ENCODE data around the gene PTH.

Gene PTH

DNA sequence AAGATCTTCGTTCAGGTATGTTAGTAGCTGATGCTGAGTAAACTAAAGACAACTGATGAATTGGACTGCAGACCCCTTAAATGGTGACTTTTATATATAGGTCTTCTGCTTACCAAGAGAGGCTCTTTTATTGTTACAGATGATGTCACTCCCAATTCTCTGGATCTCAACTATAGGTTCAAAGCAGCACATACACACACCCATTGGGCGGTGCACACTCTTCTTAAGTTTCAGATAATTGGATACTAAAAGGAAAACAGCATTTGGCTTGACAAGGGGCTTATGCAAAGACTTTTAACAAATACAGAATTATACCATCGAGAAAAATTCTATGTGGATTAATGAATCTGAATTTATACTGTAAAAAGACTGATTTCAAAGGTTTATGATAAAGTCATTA, at the start of gene PTH:
PTH (minus strand) TSS at position 69 of the 400 bp plus-strand sequence. CDS start 3,142 bp downstream, outside the sequence.
- no peak for DNase-seq (ENCODE audit: low spot score)

DNA sequence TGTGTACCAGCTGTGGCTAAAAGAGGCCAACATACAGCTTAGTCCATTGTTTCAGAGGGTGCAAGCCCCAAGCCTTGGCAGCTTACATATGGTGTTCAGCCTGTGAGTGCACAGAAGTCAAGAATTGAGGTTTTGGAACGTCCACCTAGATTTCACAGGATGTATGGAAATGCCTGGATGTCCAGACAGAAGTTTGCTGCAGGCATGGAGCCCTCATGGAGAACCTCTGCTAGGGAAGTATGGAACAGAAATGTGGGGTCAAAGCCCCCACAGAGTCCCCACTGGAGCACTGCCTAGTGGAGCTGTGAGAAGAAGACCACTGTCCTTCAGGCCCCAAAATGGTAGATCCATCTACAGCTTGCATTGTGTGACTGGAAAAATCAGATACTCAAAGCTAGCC, 42.2 kb upstream of the PTH start:
- DNase-seq (ENCODE audit: low spot score), result no peak

DNA sequence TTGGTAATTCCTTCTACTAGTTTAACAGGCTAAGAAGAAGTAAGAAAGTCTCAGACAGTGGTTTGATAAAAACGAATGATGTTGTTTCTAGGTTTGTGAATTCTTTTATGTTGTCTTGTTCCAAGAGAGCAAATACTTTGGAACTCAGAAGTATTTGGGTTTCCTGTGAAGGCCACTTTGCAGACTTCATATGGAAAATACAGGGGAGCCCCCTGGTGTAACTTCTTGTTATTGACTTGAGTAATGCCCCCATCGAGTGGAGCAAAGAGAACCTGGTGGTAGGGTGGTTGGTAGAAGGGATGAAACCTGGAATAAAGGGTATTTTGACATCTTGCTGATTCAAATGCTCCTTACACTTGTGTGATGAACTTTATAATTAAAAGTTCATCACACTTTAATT, 40.0 kb upstream of the PTH start:
- no peak for DNase-seq (ENCODE audit: low spot score)

DNA sequence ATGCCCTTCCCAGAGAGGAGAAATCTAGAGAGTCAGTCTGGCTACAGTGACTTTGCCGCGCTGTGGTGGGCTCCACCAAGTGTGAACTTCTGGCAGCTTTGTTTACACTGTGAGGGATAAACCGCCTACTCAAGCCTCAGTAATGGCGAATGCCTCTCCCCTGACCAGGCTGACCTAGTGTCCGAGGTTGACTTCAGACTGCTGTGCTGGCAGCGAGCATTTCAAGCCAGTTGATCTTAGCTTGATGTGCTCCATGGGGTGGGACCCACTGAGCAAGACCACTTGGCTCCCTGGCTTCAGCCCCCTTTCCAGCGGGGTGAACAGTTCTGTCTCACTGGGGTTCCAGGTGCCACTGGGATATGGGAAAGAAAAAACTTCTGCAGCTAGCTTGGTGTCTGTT, 38.6 kb upstream of the PTH start:
- no peak for DNase-seq (ENCODE audit: low spot score)

DNA sequence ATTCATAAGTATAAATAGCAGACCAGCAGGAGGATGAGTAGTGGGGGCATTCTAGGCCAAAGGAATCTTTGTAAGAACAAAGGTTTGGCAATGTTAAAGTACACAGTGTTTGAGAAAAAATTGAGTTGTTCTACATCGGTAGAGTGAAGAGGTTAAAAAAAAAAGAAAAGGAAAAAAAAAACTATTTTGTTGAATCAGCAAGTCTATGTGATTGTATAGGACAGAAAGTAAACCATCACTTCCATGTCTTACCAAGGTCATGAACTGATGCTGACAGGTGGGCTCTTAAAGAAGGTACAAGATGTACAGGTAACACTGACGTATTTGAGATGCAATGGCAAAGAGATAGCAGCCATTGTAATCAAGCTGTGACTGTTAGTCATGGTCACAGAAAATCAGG, 29.5 kb upstream of the PTH start:
- no peak for DNase-seq (ENCODE audit: low spot score)

GRCh38 chr11:13503393-13503792, 7.6 kb upstream of the PTH start:
- DNase-seq (ENCODE audit: low spot score), result no peak

DNA sequence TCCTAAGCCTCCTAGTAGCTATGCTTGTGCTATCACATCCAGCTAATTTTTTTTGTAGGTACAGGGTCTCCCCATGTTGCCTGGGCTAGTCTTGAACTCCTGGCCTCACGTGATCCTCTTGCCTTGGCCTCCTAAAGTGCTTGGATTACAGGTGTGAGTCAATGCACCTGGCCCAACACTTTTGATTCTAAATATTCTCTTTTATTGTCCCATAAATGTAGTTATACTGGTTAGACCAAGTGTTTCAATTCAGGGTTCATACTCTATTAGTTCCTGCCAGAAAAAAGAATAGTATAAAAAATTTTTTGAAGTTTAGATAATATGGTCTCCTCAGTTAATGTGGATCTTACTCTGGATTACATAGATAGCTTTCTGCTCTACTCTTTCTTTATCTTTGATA, 6.7 kb upstream of the PTH start:
- DNase-seq (ENCODE audit: low spot score), result no peak

DNA sequence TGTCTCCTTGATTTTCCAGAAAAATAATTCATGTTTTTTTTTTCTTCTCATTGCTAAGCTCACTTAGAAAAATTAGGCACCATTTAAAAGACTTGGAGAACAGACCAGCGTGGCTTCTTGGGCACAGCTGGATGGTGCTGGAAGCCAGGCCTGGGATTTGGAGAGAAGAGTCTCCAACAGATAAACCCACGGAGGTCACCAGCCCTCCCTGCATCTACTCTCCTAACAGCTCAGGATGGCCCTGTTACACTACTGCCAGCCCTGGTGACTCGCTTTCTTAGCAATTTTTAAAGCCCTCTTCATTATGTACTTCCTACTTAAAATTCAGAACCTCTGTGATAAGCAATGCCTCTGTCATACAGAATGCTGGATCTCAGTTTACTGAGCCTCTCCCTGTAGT, 1.7 kb downstream of the PTH start:
- no peak for DNase-seq (ENCODE audit: low spot score)

GRCh38 chr11:13487661-13488030, 8.2 kb downstream of the PTH start:
- DNase-seq (ENCODE audit: low spot score), result peak; percentile 18

GRCh38 chr11:13486926-13487660, 8.7 kb downstream of the PTH start:
- peak; percentile 12 for DNase-seq (ENCODE audit: low spot score)

- no peak for DNase-seq (ENCODE audit: low spot score)
Observed at GRCh38 chr11:13480198-13480597, 15.6 kb downstream of the PTH start.

- DNase-seq (ENCODE audit: low spot score), result no peak
Observed at GRCh38 chr11:13479688-13480087, 16.1 kb downstream of the PTH start.

DNA sequence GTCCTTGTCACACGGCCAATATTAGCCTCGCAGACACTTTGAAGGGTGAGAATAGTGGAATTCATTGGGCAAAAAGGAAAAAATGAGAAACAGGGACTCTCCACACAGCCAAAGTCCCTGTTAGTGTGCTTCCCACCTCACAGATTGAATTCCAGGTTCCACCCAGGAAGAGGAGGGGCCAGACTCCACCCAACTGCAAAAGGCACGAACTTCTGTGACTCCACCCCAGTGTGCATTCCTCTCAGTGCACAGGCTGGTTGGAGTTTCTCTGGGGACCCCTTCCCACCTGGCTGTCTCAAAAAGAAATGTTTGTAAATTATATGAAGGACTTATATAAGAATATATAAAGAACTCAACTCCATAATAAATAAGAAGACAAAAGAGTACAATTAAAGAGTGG, 20.7 kb downstream of the PTH start:
- DNase-seq (ENCODE audit: low spot score), result no peak

GRCh38 chr11:13473013-13473722, 22.6 kb downstream of the PTH start:
- no peak for DNase-seq (ENCODE audit: low spot score)

DNA sequence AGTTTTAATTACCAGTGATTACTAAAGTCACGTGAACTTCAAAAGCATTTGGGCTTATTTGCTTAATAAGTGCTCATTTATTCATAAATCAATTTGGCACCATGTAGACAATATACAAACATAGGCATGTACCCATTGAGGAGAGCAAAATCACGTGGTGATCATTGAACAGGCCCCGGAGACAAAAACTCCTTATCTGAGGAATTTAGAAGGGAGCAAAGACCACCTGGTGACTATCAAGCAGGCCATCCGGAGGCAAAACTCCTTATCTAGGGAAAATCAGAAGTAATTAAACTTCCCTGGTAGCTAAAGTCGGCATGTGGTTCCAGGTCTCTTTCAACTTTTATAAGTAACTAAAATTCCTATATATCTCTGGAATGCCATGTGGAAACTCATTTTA, 27.0 kb downstream of the PTH start:
- no peak for DNase-seq (ENCODE audit: low spot score)

- DNase-seq (ENCODE audit: low spot score), result peak; percentile 33
Observed at GRCh38 chr11:13465909-13466371, 29.9 kb downstream of the PTH start.

DNA sequence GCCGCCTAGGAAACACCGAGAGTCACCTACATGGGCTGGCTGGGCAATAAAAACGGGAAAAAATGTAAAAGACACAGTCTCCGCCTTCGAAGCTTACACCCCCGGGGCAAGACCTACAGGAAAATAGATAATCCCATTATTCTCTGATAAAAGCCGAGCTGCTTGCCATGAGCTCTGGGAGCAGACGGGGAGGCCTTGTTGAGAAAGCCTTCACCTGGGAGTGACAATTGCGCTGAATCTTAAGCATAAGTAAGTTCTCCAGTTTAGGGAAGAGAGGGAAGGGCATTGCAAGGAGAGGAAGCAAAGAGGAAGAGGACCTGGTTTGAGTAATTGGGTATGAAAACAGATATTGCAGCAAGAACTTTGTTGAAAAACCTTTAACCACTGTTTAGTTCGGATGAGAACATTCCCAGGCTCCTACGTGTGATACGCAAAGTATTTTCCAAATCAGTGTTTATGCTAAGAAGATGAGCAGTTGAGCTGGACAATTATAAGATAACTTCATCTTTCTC, 32.0 kb downstream of the PTH start:
- no peak for DNase-seq (ENCODE audit: low spot score)

DNA sequence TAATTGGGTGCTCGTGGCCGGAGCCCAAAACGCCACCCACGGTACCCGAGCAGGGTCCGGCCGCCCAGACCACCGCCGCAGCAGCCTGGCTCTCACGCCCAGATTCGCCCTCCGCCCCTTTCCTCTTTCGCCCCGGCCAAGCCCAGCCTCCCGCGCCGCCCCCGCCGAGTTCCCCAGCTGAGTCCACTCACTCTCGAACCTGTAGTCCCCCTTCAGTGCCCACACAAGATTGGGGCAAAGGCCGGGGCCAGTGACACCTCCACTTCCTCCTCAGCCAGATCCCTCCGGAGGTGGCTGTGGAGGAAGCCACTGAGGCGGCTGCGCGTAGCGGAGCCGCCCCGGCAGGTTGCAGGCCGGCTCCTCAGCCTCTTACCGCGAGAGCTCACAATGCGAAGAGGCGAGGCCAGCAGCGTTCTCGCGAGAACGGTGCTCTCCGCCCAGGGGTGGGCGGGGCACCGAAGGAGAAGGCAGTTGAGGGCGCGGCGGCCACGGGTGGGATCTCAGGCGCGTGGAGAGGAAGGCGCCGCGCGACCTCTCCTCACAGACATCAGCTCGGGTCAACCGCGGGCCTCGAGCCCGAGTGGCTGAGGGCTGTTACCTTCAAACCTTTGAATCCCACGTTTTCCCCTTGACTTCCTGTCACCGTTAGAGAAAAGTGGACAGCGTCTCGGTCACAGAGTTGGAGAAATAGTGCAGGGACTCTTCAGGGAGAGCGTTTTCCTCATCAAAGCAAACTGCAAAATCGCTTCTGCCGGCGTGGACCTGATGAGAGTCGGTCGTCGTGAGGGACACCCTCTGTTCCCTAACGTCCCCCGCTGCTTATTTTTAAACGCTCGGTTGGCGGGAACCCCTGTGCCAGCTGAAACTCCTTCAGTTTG, 32.7 kb downstream of the PTH start, which contains the start of gene BTBD10:
BTBD10 (minus strand) TSS at position 322 of the 878 bp plus-strand sequence. CDS start 18,098 bp downstream, outside the sequence.
- DNase-seq (ENCODE audit: low spot score), result peak; percentile 91

DNA sequence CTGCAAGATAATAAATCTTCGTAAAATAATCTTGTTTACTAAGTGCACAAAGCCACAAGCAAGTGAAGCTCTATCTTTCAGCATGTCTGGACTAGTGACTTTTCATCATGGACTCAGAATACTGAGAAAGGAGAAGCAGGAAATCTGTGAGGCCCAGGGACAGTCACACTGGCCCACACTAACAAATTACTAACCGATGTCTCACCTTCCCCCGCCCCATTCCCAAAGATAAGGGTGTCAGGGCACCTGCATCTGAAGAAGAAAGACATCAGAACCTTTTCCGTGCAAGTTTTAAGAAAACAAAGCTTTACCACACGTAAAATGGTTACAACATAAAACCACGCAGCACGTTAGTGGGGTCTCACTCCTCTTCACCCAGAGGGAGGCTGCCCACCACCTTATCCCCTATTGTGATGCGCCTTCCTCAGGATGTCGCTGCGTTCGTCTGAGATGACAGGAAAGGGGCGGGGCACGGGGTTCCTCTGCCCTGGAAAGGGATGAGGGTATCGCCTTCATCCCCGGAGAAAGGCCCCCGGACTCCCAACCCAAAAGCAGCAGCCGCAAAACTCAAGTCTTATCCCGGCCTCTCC, 33.4 kb downstream of the PTH start:
- peak; percentile 45 for DNase-seq (ENCODE audit: low spot score)

GRCh38 chr11:13461291-13461690, 34.5 kb downstream of the PTH start:
- no peak for DNase-seq (ENCODE audit: low spot score)

GRCh38 chr11:13450832-13451397, 44.9 kb downstream of the PTH start:
- no peak for DNase-seq (ENCODE audit: low spot score)

- DNase-seq (ENCODE audit: low spot score), result no peak
Observed at GRCh38 chr11:13449522-13449921, 46.3 kb downstream of the PTH start.
